H9 (cell line): ENCODE measurements around the gene ZNF783. TPM values are rescaled to one million over a fixed set of nuclear protein-coding genes. Genes with fewer than 3 reads are reported as not detected.

Experiments used
- DNase-seq: peaks from one replicate; pipeline ENCODE4 v3.0.0-alpha.2; 2017
- H2AFZ ChIP-seq: one replicate; pipeline ENCODE4 v1.6.1; 2013; ENCODE audit warnings: mild to moderate bottlenecking, low read length, control low read depth, moderate library complexity
- H2AK5ac ChIP-seq: 2 replicates; pipeline ENCODE4 v1.6.1; 2013; ENCODE audit warnings: low read length, control low read depth, mixed read lengths; ENCODE audit not compliant: insufficient read length
- H2BK120ac ChIP-seq: one replicate; pipeline ENCODE4 v1.6.1; 2013; ENCODE audit warnings: low read depth, mild to moderate bottlenecking, low read length, control low read depth, inconsistent platforms; ENCODE audit not compliant: poor library complexity, severe bottlenecking
- H2BK12ac ChIP-seq: 2 replicates; pipeline ENCODE4 v1.6.1; 2013; ENCODE audit warnings: low read length, control low read depth, mixed read lengths, low read depth; ENCODE audit not compliant: insufficient read length
- H2BK15ac ChIP-seq: 2 replicates; pipeline ENCODE4 v1.6.1; 2013; ENCODE audit warnings: low read depth, low read length, control low read depth
- H2BK20ac ChIP-seq: one replicate; pipeline ENCODE4 v1.6.1; 2013; ENCODE audit warnings: low read depth, mild to moderate bottlenecking, low read length, control low read depth, inconsistent platforms; ENCODE audit not compliant: poor library complexity, severe bottlenecking
- H2BK5ac ChIP-seq: 2 replicates; pipeline ENCODE4 v1.6.1; 2013; ENCODE audit warnings: low read length, control low read depth, mixed read lengths; ENCODE audit not compliant: insufficient read length
- H3K14ac ChIP-seq: 2 replicates; pipeline ENCODE4 v1.6.1; 2013; ENCODE audit warnings: low read length, control low read depth; ENCODE audit not compliant: insufficient read depth
- H3K18ac ChIP-seq: 2 replicates; pipeline ENCODE4 v1.6.1; 2013; ENCODE audit warnings: low read depth, mild to moderate bottlenecking, mixed read lengths, low read length, control low read depth; ENCODE audit not compliant: insufficient read length
- H3K23ac ChIP-seq: 2 replicates; pipeline ENCODE4 v1.6.1; 2013; ENCODE audit warnings: low read length, control low read depth, mixed read lengths, low read depth; ENCODE audit not compliant: insufficient read length
- H3K23me2 ChIP-seq: 2 replicates; pipeline ENCODE4 v1.6.1; 2013; ENCODE audit warnings: low read depth, mild to moderate bottlenecking, mixed read lengths, low read length, control low read depth; ENCODE audit not compliant: insufficient read length, poor library complexity, severe bottlenecking
- H3K27ac ChIP-seq: 2 replicates; pipeline ENCODE4 v1.5.1; 2013; ENCODE audit warnings: low read length, control low read depth, mixed read lengths, low read depth; ENCODE audit not compliant: insufficient read length
- H3K27me3 ChIP-seq: 2 replicates; pipeline ENCODE4 v1.6.1; 2013; ENCODE audit warnings: low read length, control low read depth, inconsistent platforms; ENCODE audit not compliant: insufficient read depth
- H3K4ac ChIP-seq: 2 replicates; pipeline ENCODE4 v1.6.1; 2013; ENCODE audit warnings: low read depth, mild to moderate bottlenecking, control low read depth, inconsistent platforms, low read length, moderate library complexity
- H3K4me1 ChIP-seq: 2 replicates; pipeline ENCODE4 v1.6.1; 2013; ENCODE audit warnings: low read length, control low read depth, inconsistent platforms; ENCODE audit not compliant: insufficient read depth
- H3K4me2 ChIP-seq: 2 replicates; pipeline ENCODE4 v1.6.1; 2013; ENCODE audit warnings: low read length, control low read depth, mixed read lengths; ENCODE audit not compliant: insufficient read length, insufficient read depth
- H3K56ac ChIP-seq: 2 replicates; pipeline ENCODE4 v1.6.1; 2013; ENCODE audit warnings: low read depth, mild to moderate bottlenecking, mixed read lengths, low read length, control low read depth; ENCODE audit not compliant: insufficient read length
- H3K79me1 ChIP-seq: 2 replicates; pipeline ENCODE4 v1.6.1; 2013; ENCODE audit warnings: low read depth, mild to moderate bottlenecking, moderate library complexity, low read length, control low read depth, inconsistent platforms; ENCODE audit not compliant: insufficient read depth, poor library complexity, severe bottlenecking
- H3K79me2 ChIP-seq: 2 replicates; pipeline ENCODE4 v1.6.1; 2013; ENCODE audit warnings: low read length, control low read depth, inconsistent platforms; ENCODE audit not compliant: insufficient read depth
- H3K9ac ChIP-seq: 2 replicates; pipeline ENCODE4 v1.6.1; 2013; ENCODE audit warnings: low read length, control low read depth, mixed read lengths; ENCODE audit not compliant: insufficient read length; ENCODE audit errors: extremely low read depth
- H3K9me3 ChIP-seq: one replicate; pipeline ENCODE4 v1.6.1; 2013; ENCODE audit warnings: low read depth, low read length, inconsistent platforms; ENCODE audit not compliant: control insufficient read depth
- H3T11ph ChIP-seq: one replicate; pipeline ENCODE4 v1.6.1; 2013; ENCODE audit warnings: mild to moderate bottlenecking, low read length, control low read depth, inconsistent platforms
- H4K20me1 ChIP-seq: one replicate; pipeline ENCODE4 v1.6.1; 2013; ENCODE audit not compliant: control insufficient read depth, insufficient read length, insufficient read depth
- H4K5ac ChIP-seq: 2 replicates; pipeline ENCODE4 v1.6.1; 2013; ENCODE audit warnings: low read depth, mild to moderate bottlenecking, mixed read lengths, low read length, control low read depth; ENCODE audit not compliant: insufficient read length
- H4K8ac ChIP-seq: replicated peaks from 2 replicates; pipeline ENCODE4 v1.6.1; 2013; ENCODE audit warnings: low read length, control low read depth, mixed read lengths, low read depth; ENCODE audit not compliant: insufficient read length
- H4K91ac ChIP-seq: 2 replicates; pipeline ENCODE4 v1.6.1; 2013; ENCODE audit warnings: low read depth, mild to moderate bottlenecking, moderate library complexity, mixed read lengths, low read length, control low read depth; ENCODE audit not compliant: insufficient read length
- H3K27ac Mint-ChIP-seq, 3 experiments: 2 replicates in 2 of 3; 3 replicates in 1 of 3; pipeline ENCODE4 v1.8.0; 2020 to 2021; ENCODE audit warnings: mixed read lengths in 3 of 3, mild to moderate bottlenecking in 1 of 3, moderate library complexity in 1 of 3
- H3K27me3 Mint-ChIP-seq: 2 replicates; pipeline ENCODE4 v1.8.0; 2021; ENCODE audit warnings: low read depth, mild to moderate bottlenecking, moderate library complexity, mixed read lengths
- H3K36me3 Mint-ChIP-seq, 3 experiments: 2 replicates in 2 of 3; 3 replicates in 1 of 3; pipeline ENCODE4 v1.8.0; 2020 to 2021; ENCODE audit warnings: low read depth in 3 of 3, mixed read lengths in 3 of 3; ENCODE audit not compliant: insufficient read depth in 1 of 3
- H3K4me1 Mint-ChIP-seq, 2 experiments: 2 replicates each; pipeline ENCODE4 v1.8.0; 2020; ENCODE audit warnings: mixed read lengths in 2 of 2
- H3K4me3 Mint-ChIP-seq, 2 experiments: 2 replicates in 1 of 2; 3 replicates in 1 of 2; pipeline ENCODE4 v1.8.0; 2020 to 2021; ENCODE audit warnings: mild to moderate bottlenecking in 2 of 2, mixed read lengths in 2 of 2, moderate library complexity in 1 of 2
- H3K9me3 Mint-ChIP-seq, 2 experiments: 2 replicates in 1 of 2; 3 replicates in 1 of 2; pipeline ENCODE4 v1.8.0; 2020; ENCODE audit warnings: mild to moderate bottlenecking in 2 of 2, mixed read lengths in 2 of 2, moderate library complexity in 1 of 2
- CTCF ChIP-seq: fragments of 200-600 bp; sonication (generic); conservative IDR thresholded peaks from 3 replicates; pipeline ENCODE4 v1.8.0; 2021; ENCODE audit warnings: antibody characterized with exemption, mild to moderate bottlenecking
- WGBS: extraction: QIAGEN DNeasy Blood & Tissue Kit; methylation state at CpG from one replicate; pipeline ENCODE4 v1.1.7; 2013; ENCODE audit warnings: missing lambda C conversion rate, low lambda C conversion rate, mixed read lengths; ENCODE audit not compliant: insufficient read length; ENCODE audit errors: extremely low coverage; 5-methylcytosine and 5-hydroxymethylcytosine counted together
- total RNA-seq: library from RNA; stranded (reverse); gene quantifications from 2 replicates; pipeline ENCODE4 v1.2.1, GENCODE V29; 2021

Gene ZNF783
- total RNA-seq, 1 experiment from 2014 or later: 13.6 TPM

GRCh38 chr7:149283321-149283720 is 21.3 kb downstream of the ZNF783 start:
- no peak overlapping the region for H3K9ac ChIP-seq
- H3K9me3 Mint-ChIP-seq: no peaks in the 10 kb centered on the region; a peak in 1 of 5 replicates
- H3T11ph ChIP-seq: no peak overlapping the region
- H2BK15ac ChIP-seq: no peak overlapping the region
- no peak overlapping the region for H3K4ac ChIP-seq
- H3K27me3 ChIP-seq: no peaks in the 10 kb centered on the region
- no peak for DNase-seq
- H3K79me1 ChIP-seq: no peaks in the 10 kb centered on the region
- H3K27me3 Mint-ChIP-seq: peaks cover 14% of the 10 kb centered on the region
- H2BK5ac ChIP-seq: no peak overlapping the region
- no peak overlapping the region for H3K56ac ChIP-seq
- no peak for TF ChIP-seq CTCF
- H3K23ac ChIP-seq: no peak overlapping the region
- no peak overlapping the region for H3K18ac ChIP-seq
- no peak overlapping the region for H4K8ac ChIP-seq
- no peaks in the 10 kb centered on the region for H3K79me2 ChIP-seq
- H3K9me3 ChIP-seq: no peaks in the 10 kb centered on the region
- H3K4me3 Mint-ChIP-seq: no peak overlapping the region
- no CpG with 5 or more reads among the region's 3 CpGs for WGBS
- no peak overlapping the region for H4K5ac ChIP-seq
- H3K36me3 Mint-ChIP-seq: peaks cover 10 to 28% (median 28%) of the 10 kb centered on the region in 3 experiments; a peak in 6 of 7 replicates
- H3K27ac Mint-ChIP-seq: no peak overlapping the region
- no peak overlapping the region for H2AK5ac ChIP-seq
- H3K14ac ChIP-seq: no peak overlapping the region
- H3K4me1 ChIP-seq: no peaks in the 10 kb centered on the region; the same call in 1 of the 2 replicates
- no peak overlapping the region for H3K27ac ChIP-seq
- no peak overlapping the region for H2BK120ac ChIP-seq
- H4K91ac ChIP-seq: no peak overlapping the region
- H3K23me2 ChIP-seq: peaks cover 10% of the 10 kb centered on the region
- H2AFZ ChIP-seq: no peak overlapping the region
- no peak overlapping the region for H2BK12ac ChIP-seq
- H2BK20ac ChIP-seq: no peak overlapping the region
- H3K4me2 ChIP-seq: no peak overlapping the region
- H4K20me1 ChIP-seq: no peaks in the 10 kb centered on the region
- H3K4me1 Mint-ChIP-seq: peaks cover 14 to 23% of the 10 kb centered on the region in 2 experiments
